HG02840 (cell line): ENCODE data around the gene WDR33.

Experiments used
- ATAC-seq: cut with Tn5 transposase; IDR thresholded peaks from one replicate; pipeline ENCODE4 v1.9.1; 2021; ENCODE audit warnings: mild to moderate bottlenecking, moderate library complexity, moderate number of reproducible peaks; ENCODE audit not compliant: unreplicated experiment, low FRiP score

Gene WDR33

GRCh38 chr2:127660291-127660578, 150.7 kb downstream of the WDR33 start:
- no peak for ATAC-seq

GRCh38 chr2:127659408-127660290, 151.3 kb downstream of the WDR33 start:
- no peak for ATAC-seq

GRCh38 chr2:127658641-127659407, 152.1 kb downstream of the WDR33 start:
- ATAC-seq, result no peak

- ATAC-seq, result no peak
Measured at GRCh38 chr2:127658146-127658545, 152.8 kb downstream of the WDR33 start.

- ATAC-seq, result no peak
Measured at GRCh38 chr2:127657232-127657595, 153.8 kb downstream of the WDR33 start.

- ATAC-seq, result no peak
Measured at GRCh38 chr2:127656569-127657231, 154.3 kb downstream of the WDR33 start.

- no peak for ATAC-seq
Measured at GRCh38 chr2:127655209-127656073, 155.5 kb downstream of the WDR33 start.

- no peak for ATAC-seq
Measured at GRCh38 chr2:127654838-127655175, 156.2 kb downstream of the WDR33 start.

- no peak for ATAC-seq
Measured at GRCh38 chr2:127654084-127654837, 156.7 kb downstream of the WDR33 start.

- no peak for ATAC-seq
Measured at GRCh38 chr2:127653421-127654083, 157.4 kb downstream of the WDR33 start.

- no peak for ATAC-seq
Measured at GRCh38 chr2:127652786-127653357, 158.1 kb downstream of the WDR33 start.

GRCh38 chr2:127651971-127652550, 158.9 kb downstream of the WDR33 start:
- no peak for ATAC-seq

- no peak for ATAC-seq
Measured at GRCh38 chr2:127651381-127651809, 159.6 kb downstream of the WDR33 start.
